Activated CD8-positive, alpha-beta memory T cell treated with anti-CD3 and anti-CD28 coated beads for 4 hours (primary cell): ENCODE results near the gene GAS6.

Source experiments
- DNase-seq, 2 donors: peaks; one replicate each; pipeline ENCODE4 v3.0.0-alpha.2; 2020; ENCODE audit warnings: low read depth in 2 of 2

GAS6 gene

DNA sequence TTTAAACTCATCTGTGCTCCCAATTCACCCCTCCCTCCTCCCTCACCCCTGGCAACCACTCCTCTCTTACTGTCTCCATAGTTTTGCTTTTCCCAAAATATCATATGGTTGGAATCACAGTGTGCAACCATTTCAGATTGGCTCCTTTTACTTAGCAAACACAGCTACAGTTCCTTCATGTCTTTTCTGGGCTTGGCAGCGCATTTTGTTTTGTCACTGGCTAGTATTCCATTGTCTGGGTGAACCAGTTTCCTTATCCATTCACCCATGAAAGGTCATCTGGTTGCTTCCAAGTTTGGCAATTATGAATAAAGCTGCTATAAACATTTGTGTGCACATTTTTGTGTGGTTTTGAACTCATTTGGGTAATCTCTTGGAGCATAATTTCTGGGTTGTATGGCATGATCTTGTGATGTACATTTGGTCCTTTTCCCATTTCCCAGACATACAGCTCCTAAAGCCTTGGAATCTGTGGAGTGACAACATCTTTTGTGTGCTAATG is 23.9 kb upstream of the GAS6 start:
- no peak for DNase-seq

DNA sequence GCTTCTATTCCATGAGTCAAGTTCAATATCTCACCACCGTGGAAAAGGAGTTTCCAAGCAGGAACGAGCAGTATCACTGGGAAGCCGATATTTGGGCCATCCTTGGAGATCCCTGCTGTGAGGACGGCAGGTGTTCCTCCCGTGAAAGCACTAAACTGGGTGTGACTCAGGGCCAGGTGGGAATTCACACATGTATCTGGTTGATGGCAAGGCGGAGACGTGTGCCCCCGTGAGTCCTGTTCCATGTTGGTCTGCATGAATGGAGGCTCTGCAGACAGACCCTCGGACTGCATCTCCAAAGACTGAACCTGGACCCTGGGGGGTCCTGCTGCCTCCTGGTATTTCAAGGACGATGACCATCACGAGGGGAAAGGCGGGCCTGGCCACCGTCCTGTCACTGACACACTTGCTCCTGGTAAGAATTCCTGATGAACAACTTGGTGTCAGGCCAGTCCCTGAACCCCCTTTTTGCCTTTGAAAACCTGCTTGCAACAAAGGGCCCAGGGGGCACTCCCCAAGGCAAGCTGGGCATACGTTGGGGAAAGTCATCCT is 22.8 kb upstream of the GAS6 start:
- no peak for DNase-seq

DNA sequence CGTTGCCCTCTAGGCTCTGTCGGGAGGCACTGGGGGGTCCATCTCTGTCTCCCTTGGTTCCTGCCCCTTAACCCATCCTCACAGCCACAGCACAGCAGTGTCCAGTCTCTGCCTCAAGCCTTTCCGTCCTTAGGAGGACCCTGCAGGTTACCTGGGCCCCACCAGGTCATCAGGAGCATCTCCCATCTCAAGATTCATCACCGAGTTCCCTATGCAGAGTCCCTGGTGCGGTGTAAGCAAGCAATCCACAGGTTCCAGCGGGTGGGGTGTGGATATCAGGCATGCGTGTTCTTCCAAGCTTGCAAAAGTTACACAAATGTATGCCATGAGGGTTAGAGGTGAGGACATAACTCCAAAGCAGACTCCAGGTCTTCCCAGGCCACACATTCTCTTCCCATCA is 20.9 kb upstream of the GAS6 start:
- DNase-seq: no peak

DNA sequence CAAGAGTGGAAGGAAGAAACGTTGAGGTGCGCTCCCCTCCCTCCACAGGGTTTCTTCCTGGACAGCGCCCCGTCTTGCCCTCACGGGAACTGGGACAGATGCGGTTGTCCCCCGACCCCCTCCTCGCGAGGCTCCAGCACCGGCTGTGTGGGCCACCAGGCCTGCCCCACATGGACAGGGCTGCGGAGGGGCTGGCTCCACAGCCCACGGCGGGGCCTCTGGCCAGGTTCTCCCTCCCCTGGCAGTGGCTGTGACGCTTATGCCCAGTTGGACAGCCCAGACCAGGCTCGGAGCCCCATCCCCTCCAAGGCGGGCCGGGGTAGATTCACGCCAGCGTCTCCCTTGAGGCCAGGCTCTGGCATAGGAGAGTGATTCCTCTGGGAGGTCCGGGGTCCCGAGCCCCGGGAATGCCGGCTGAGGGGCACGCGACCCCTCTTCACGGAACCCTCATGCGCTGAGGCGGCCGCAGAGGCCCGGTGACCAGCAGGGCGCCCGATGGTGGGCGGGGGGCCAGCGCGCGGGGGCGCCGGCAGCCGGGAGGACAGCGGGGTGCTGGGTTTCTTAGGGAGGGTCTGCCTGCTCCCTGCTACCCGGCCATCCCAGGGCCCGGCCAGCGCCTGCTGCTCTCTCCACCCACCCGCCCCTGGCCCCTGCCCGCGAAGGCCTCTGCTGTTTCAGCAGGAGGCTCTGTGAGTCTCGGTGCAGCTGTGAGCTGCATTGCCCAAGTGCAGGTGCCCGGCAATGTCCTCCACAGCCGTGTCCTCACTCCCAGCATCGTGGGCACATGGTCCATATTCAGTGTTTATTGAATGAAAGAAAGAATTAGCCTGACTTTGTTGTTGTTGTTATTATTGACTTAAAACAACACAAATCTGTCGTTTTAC is 20.3 kb upstream of the GAS6 start:
- no peak for DNase-seq

DNA sequence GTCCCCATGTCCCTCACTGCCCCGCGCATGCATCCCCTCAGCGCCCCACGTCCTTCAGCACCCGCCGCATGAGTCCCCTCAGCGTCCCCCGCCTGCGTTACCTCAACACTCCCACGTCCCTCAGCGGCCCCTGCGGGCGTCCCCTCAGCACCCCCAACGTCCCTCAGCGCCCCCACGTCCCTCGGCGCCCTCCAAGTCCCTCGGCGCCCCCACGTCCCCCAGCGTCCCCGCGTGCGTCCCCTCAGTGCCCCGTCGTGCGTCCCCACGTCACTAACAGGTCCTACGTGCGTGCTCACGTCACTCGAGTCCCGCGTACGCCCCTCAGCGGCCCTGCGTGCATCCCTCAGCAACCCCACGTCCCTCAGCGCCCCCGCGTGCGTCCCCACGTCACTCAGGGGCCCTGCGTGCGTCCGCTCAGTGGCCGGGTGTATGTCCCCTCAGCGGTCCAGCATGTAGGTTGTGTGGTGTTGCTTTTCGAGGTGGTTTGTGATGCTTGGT is 19.5 kb upstream of the GAS6 start:
- no peak for DNase-seq

DNA sequence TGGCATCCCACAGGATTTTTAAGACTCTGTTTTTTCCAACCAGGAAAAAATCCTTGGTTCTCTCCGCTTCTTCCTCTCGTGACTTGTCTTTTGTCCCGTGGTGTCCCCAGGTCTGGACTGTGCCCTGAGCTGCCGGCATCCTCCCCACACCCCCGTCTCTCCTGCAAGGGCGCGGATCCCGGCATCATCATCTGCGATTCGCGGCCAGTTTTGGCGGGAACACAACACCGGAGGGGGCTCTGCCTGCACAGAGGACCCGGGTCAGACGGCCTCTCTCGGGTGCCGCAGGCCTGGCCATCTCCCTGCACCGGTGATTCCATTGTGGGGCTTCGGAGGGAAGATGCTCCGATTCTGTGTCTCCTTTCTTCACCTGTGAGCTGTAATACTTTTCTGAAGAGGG is 18.8 kb upstream of the GAS6 start:
- DNase-seq: no peak

- no peak for DNase-seq
Measured at GRCh38 chr13:113882267-113882630, 18.4 kb upstream of the GAS6 start.

DNA sequence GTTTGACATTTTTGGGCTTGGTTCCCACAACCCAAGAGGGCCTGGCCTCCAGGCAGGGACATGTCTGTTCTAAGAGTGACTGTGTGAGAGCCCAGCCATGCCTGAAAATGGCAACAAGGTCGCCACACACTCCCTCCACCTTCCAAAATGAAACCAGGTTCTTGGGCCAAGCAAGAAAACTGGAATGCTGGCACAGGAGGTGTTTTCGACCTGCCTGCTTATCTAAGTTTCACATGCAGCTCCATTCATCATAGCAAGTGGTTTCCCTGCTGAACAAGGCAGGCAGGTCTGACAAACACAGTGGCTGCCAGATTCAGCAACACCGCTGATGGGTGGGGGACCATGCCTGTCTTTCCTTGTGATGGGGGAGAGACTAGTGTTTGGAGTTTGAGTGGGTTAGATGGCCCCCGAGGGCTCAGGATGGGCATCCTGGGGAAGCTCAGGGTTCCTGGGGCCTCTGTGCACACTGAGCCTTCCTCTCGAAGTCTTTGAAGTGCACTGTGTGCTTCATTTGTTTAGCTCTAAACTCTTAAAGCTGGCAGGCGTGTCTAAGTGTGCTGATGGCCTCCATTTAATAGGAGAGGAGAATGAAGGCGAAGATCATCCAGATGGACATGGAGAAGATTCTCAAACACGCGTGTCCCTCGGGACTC is 17.9 kb upstream of the GAS6 start:
- DNase-seq: no peak

DNA sequence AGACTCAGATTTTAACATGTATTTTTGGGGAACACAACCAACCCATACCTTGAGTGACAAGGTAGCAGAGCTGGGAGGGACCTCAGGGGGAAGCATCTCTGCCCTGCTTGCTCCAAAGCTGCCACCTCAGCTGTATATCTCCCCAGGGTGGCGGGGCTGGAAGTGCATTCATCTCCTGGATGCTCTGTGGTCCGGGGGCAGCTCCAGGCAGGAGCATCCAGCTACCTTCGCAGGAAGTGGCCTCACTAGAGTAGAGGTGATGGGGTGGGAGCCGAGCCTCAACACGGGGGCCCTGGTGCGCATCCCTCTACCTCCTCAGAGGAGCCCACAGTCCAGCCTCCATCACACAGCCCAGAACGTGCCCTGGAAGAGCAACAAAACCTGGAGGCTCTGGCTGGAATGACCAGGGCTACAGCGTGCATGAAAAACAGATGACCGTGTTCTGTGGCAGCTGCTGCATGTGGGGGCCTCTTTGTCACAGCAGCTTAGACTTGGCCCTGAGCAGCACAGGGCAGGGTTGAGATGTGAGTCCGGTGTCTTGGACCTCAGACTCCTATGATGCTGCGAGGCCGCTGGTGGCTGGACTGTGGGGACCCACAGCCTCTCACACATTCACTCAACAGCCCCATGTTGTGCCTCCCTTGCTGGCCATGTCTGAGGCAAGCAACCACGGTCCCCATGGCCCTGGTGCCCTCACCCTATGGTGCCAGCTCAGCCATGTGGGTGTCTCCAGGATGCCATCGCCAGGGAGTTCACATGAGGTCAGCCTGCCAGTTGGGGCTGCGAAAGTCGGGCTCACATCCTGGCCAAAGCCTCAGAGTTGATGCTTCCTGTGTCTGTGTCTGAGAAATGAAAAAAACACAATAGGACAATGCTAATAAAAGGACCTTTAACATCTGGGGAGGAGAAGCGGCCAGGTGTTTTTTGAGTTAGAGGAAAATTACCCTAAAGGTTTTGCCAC is 17.1 kb upstream of the GAS6 start:
- no peak for DNase-seq

DNA sequence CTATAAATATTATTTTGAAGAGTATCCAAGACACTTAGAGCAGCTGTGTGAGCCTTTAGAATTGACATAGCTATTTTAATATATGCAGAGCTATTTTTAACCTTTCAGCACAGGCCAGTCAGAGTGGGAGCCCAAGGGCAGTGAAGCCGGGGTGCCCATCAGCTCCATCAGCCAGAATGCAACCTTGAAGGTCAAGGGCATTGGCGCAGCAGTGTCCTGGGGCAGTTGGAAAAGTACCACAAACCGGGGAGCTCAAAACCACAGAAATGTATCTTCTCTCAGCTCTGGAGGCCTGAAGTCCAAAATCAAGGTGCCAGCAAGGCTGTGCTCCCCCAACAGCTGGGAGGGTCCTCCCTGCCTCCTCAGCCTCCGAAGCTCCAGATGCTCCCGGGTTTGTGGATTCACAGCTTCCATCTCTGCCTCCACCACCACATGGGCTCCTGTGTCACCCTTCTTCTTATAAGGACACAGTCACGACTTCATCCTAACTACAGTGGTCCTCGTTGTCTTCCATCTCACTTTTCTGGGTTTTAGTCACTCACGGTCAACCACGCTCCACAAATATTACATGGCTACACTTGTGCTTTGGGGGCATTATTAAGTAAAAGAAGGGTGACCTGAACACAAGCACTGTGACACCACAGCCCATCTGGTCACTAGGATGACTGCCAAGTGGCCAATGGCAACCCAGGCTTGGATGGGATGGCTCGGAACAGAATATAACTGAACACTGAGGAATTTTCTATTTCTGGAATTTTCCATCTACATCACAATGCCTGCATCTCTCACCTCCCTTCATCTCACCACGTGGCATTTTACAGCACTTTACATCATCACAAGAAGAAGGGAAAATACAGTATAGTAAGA is 15.9 kb upstream of the GAS6 start:
- no peak for DNase-seq

DNA sequence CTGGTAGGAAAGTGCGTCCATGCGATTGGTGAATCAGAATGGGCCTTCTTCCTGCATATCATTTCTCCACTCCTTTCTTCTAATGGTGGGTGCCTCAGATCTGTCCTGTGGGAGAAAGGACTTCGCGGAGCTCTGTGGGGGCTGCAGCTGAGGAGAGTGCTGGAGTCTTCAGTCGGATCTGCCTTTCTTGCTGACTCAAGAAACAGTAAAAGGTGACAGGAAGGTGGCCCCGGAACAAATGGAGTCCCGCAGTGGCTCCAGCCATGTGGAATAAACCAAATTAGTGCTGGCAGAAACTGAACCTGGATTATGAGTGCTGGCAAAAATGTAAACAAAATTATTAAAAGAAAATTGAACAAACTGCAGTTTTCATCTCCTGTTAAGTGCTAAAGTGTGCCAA is 15.1 kb upstream of the GAS6 start:
- no peak for DNase-seq

DNA sequence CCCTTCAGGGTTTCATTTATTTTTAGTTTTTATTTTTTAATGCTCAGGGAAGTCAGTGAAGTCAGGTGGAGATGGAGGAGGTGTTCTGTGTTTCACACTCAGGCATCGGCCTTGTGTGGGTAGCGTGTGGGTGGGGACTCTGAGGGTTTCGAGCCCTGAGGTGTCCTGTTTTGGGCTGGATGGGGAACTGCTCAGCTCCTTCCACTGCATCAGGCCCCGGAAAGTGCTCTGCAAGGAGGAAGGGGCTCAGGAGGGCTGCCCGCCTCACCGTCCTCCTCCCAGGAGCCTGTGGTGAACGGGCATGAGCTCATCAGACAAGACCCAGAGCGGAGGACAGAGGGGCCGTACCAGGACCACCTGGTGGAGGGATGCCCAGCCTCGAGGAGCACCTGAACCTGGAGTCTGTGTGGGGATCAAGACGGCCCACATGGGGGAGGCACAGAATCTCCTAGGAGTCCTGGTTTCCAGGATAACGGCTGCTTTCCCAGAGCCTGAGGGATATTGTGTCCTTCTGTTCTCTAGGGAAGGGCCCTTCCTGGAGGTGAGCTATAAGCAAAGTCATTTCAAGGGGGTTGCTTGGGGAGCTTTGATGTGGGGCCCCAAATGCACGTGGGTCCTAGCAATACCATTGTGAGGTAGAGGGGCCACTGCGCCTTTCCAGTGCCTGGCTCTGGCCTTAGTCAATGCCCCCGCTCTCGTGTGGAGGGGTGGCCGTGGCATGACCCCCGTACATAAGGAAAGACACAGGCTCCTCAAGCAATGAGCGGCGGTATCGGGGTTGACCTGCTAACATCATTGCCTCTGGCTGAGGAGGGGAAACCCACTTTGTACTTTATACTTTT is 13.5 kb upstream of the GAS6 start:
- no peak for DNase-seq

- no peak for DNase-seq
Measured at GRCh38 chr13:113876346-113877148, 12.7 kb upstream of the GAS6 start.

DNA sequence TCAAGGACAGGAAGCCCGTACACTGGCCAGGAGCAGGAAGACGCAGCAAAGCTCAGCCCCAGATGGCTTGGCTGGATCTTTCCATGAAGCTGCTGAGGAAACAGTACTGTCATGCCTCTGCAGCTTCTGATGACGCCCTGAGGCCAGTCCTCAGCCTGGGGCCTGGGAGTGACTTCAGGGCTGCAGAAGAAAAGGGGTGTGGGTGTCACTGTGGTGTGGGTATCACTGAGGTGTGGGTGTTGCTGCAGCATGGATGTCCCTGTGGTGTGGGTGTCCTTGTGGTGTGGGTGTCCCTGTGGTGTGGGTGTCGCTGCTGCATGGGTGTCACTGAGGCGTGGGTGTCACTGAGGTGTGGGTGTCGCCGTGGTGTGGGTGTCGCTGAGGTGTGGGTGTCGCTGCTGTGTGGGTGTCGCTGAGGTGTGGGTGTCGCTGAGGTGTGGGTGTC is 12.0 kb upstream of the GAS6 start:
- DNase-seq: no peak

DNA sequence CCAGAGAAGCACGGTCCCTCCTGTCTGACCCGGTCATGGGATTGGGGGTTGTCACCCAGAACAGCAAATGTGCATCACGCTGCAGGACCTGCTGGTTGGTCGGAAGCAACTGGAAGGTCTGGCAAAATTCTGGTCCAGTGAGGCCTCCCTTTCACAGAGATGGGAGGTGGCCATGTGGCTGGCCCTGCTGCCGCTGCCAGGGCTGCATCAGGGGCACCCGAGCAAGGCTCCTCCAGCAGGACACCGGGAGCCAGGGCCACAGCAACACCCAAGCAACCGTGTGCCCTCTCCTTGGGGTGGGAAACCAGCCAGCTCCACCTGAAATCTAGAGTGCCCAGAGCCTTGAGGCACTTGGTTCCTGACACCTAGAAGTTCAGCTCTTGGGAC is 11.5 kb upstream of the GAS6 start:
- no peak for DNase-seq

GRCh38 chr13:113874579-113875428 is 10.9 kb upstream of the GAS6 start:
- no peak for DNase-seq

DNA sequence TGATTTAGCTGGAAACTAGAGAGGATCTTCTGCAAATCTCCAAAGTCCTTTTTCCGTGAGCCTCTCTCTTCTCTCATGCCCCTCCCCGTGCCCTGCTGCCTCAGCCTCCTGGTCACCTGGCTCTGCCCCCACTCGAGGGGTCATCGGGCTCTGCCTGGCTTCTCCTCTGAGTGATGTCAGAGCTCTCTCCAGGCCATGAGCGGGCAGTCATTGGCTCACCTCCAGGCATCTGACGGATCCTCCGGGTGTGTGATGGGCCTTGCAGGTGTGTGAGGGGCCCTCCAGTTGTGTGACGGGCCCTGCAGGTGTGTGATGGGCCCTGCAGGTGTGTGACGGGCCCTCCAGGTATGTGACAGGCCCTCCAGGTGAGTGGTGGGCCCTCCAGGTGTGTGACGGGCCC is 10.3 kb upstream of the GAS6 start:
- no peak for DNase-seq

DNA sequence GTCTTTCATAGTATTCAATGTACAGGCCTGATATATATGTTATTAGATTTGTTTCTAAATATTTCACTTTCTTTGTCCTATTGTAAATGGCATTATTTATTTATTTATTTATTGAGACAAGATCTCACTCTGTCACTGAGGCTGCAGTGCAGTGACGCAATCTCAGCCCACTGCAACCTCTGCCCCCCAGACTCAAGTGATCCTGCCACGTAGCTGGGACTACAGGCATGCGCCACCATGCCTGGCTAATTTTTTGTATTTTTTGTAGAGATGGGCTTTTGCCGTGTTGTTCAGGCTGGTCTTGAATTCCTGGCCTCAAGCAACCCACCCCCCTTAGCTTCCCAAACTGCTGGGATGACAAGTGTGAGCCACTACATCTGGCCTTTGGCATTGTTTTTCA is 5.4 kb upstream of the GAS6 start:
- no peak for DNase-seq
